GM12878 (cell line): ENCODE results near the gene GTF2B. TPM values are rescaled to one million over a fixed set of nuclear protein-coding genes. Genes with fewer than 3 reads are reported as not detected.
A peak's percentile ranks its signal among the peaks of the same experiment; 100 is the strongest.

Experiments
- ATF7 ChIP-seq: fragments of 450-650 bp; IDR thresholded peaks from 2 replicates; pipeline ENCODE4 v1.6.1; 2016; ENCODE audit warnings: low read depth, mild to moderate bottlenecking
- BCL11A ChIP-seq: IDR thresholded peaks from 2 replicates; pipeline ENCODE4 v1.6.1; 2011; ENCODE audit warnings: low read depth, low read length
- BMI1 ChIP-seq: fragments of 450-650 bp; IDR thresholded peaks from 2 replicates; pipeline ENCODE4 v1.6.1; 2016; ENCODE audit warnings: mild to moderate bottlenecking, moderate library complexity, borderline replicate concordance
- E2F4 ChIP-seq: IDR thresholded peaks from 2 replicates; pipeline ENCODE4 v1.6.1; 2012; ENCODE audit warnings: low read depth, low read length, improper control_type of control experiment
- EGR1 ChIP-seq, 2 experiments: IDR thresholded peaks; 1 replicate in 1 of 2; 2 replicates in 1 of 2; pipeline ENCODE4 v1.6.1; 2011 to 2012; ENCODE audit warnings: low read depth in 2 of 2, low read length in 2 of 2, borderline replicate concordance in 1 of 2, mild to moderate bottlenecking in 1 of 2, moderate library complexity in 1 of 2
- ESRRA ChIP-seq: IDR thresholded peaks from 2 replicates; pipeline ENCODE4 v1.6.1; 2012; ENCODE audit warnings: mild to moderate bottlenecking, low read length, improper control_type of control experiment
- FOXK2 ChIP-seq: fragments of 450-650 bp; IDR thresholded peaks from 2 replicates; pipeline ENCODE4 v1.6.1; 2017; ENCODE audit warnings: mild to moderate bottlenecking, moderate library complexity
- LARP7 ChIP-seq: fragments of 450-650 bp; IDR thresholded peaks from 2 replicates; pipeline ENCODE4 v1.6.1; 2017; ENCODE audit warnings: mild to moderate bottlenecking
- MXI1 ChIP-seq: fragments of 150-350 bp; IDR thresholded peaks from 2 replicates; pipeline ENCODE4 v1.6.1; 2011; ENCODE audit warnings: low read depth, mild to moderate bottlenecking, inconsistent platforms, low read length, improper control_type of control experiment
- RAD51 ChIP-seq: fragments of 450-650 bp; IDR thresholded peaks from 2 replicates; pipeline ENCODE4 v1.6.1; 2016; ENCODE audit warnings: moderate library complexity, mild to moderate bottlenecking, inconsistent platforms
- SP1 ChIP-seq: IDR thresholded peaks from one replicate; pipeline ENCODE4 v1.6.1; 2011; ENCODE audit warnings: low read depth, low read length
- SPI1 ChIP-seq: IDR thresholded peaks from 2 replicates; pipeline ENCODE4 v1.6.1; 2011; ENCODE audit warnings: low read depth, mild to moderate bottlenecking, low read length, moderate library complexity, borderline replicate concordance; ENCODE audit not compliant: insufficient read depth
- ZNF24 ChIP-seq: fragments of 450-650 bp; IDR thresholded peaks from 2 replicates; pipeline ENCODE4 v1.6.1; 2017; ENCODE audit warnings: antibody characterized with exemption, mild to moderate bottlenecking
- ZNF274 ChIP-seq: IDR thresholded peaks from one replicate; pipeline ENCODE4 v1.8.0; 2011; ENCODE audit not compliant: insufficient read length, insufficient read depth
- polyA plus RNA-seq, 11 experiments: library from polyadenylated mRNA; depleted of rRNA in 4 of 11; unstranded in 6 of 11; stranded (reverse) in 5 of 11; fragments of >200 nt; fragmentation: Nextera tagmentation in 4 of 11; fragmentation: Illumina TruSeq in 1 of 11; extraction: Ambion mirVana in 4 of 11; extraction: Trizol in 1 of 11; gene quantifications; 1 replicate in 1 of 11; 2 replicates in 10 of 11; pipeline versions ENCODE4 v1.2.1 to v1.2.3, GENCODE V29; 2011 to 2016; ENCODE audit warnings: inconsistent platforms in 2 of 11, missing spikeins in 2 of 11, low read depth in 1 of 11
- total RNA-seq, 4 experiments: library from RNA; depleted of rRNA in 3 of 4; stranded (reverse); fragments of >200 nt in 3 of 4; fragmentation: Illumina TruSeq in 1 of 4; extraction: Trizol in 1 of 4; gene quantifications; 2 replicates each; pipeline versions ENCODE4 v1.2.1 to v1.2.3, GENCODE V29; 2013 to 2021
- TF ChIP-seq, protein P1 (sequence below): IDR thresholded peaks from 2 replicates; pipeline ENCODE4 v1.6.1; 2011; ENCODE audit warnings: mild to moderate bottlenecking, low read depth, low read length, moderate library complexity; ENCODE audit not compliant: insufficient replicate concordance
- TF ChIP-seq, protein P2 (sequence below): fragments of 450-650 bp; IDR thresholded peaks from 2 replicates; pipeline ENCODE4 v1.6.1; 2017; ENCODE audit warnings: mild to moderate bottlenecking, moderate library complexity
- TF ChIP-seq, protein P3 (sequence below): fragments of 450-650 bp; IDR thresholded peaks from 2 replicates; pipeline ENCODE4 v1.6.1; 2017; ENCODE audit warnings: mild to moderate bottlenecking, moderate library complexity

Gene GTF2B
- total and polyA plus RNA-seq, 10 of the 15 experiments (the other 5 are each of a cell fraction or from before 2014, with no cell fraction given): 27.9 to 79.7 (median 59.5) TPM

- no peak for TF ChIP-seq E2F4
- TF ChIP-seq ZNF24: no peak
- no peak for TF ChIP-seq ESRRA
- no peak for TF ChIP-seq ZNF274
- peak; percentile 72; the same call in 1 of the 2 replicates for TF ChIP-seq LARP7
- TF ChIP-seq, protein P1, sequence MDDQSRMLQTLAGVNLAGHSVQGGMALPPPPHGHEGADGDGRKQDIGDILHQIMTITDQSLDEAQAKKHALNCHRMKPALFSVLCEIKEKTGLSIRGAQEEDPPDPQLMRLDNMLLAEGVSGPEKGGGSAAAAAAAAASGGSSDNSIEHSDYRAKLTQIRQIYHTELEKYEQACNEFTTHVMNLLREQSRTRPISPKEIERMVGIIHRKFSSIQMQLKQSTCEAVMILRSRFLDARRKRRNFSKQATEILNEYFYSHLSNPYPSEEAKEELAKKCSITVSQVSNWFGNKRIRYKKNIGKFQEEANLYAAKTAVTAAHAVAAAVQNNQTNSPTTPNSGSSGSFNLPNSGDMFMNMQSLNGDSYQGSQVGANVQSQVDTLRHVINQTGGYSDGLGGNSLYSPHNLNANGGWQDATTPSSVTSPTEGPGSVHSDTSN: peak; percentile 20
- TF ChIP-seq SPI1: peak; percentile 17; the same call in 1 of the 2 replicates
- TF ChIP-seq, protein P2, sequence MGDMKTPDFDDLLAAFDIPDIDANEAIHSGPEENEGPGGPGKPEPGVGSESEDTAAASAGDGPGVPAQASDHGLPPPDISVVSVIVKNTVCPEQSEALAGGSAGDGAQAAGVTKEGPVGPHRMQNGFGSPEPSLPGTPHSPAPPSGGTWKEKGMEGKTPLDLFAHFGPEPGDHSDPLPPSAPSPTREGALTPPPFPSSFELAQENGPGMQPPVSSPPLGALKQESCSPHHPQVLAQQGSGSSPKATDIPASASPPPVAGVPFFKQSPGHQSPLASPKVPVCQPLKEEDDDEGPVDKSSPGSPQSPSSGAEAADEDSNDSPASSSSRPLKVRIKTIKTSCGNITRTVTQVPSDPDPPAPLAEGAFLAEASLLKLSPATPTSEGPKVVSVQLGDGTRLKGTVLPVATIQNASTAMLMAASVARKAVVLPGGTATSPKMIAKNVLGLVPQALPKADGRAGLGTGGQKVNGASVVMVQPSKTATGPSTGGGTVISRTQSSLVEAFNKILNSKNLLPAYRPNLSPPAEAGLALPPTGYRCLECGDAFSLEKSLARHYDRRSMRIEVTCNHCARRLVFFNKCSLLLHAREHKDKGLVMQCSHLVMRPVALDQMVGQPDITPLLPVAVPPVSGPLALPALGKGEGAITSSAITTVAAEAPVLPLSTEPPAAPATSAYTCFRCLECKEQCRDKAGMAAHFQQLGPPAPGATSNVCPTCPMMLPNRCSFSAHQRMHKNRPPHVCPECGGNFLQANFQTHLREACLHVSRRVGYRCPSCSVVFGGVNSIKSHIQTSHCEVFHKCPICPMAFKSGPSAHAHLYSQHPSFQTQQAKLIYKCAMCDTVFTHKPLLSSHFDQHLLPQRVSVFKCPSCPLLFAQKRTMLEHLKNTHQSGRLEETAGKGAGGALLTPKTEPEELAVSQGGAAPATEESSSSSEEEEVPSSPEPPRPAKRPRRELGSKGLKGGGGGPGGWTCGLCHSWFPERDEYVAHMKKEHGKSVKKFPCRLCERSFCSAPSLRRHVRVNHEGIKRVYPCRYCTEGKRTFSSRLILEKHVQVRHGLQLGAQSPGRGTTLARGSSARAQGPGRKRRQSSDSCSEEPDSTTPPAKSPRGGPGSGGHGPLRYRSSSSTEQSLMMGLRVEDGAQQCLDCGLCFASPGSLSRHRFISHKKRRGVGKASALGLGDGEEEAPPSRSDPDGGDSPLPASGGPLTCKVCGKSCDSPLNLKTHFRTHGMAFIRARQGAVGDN: peak; percentile 49; the same call in 1 of the 2 replicates
- peak; percentile 94 for TF ChIP-seq ATF7
- peak; percentile 94 to 99 for TF ChIP-seq EGR1 (IDR thresholded peaks at IDR 0.05; ENCODE audit: borderline replicate concordance in 1 of 2, low read depth in 2 of 2, low read length in 2 of 2)
- TF ChIP-seq FOXK2: no peak; the same call in 1 of the 2 replicates
- TF ChIP-seq RAD51: peak; percentile 94
- TF ChIP-seq, protein P3, sequence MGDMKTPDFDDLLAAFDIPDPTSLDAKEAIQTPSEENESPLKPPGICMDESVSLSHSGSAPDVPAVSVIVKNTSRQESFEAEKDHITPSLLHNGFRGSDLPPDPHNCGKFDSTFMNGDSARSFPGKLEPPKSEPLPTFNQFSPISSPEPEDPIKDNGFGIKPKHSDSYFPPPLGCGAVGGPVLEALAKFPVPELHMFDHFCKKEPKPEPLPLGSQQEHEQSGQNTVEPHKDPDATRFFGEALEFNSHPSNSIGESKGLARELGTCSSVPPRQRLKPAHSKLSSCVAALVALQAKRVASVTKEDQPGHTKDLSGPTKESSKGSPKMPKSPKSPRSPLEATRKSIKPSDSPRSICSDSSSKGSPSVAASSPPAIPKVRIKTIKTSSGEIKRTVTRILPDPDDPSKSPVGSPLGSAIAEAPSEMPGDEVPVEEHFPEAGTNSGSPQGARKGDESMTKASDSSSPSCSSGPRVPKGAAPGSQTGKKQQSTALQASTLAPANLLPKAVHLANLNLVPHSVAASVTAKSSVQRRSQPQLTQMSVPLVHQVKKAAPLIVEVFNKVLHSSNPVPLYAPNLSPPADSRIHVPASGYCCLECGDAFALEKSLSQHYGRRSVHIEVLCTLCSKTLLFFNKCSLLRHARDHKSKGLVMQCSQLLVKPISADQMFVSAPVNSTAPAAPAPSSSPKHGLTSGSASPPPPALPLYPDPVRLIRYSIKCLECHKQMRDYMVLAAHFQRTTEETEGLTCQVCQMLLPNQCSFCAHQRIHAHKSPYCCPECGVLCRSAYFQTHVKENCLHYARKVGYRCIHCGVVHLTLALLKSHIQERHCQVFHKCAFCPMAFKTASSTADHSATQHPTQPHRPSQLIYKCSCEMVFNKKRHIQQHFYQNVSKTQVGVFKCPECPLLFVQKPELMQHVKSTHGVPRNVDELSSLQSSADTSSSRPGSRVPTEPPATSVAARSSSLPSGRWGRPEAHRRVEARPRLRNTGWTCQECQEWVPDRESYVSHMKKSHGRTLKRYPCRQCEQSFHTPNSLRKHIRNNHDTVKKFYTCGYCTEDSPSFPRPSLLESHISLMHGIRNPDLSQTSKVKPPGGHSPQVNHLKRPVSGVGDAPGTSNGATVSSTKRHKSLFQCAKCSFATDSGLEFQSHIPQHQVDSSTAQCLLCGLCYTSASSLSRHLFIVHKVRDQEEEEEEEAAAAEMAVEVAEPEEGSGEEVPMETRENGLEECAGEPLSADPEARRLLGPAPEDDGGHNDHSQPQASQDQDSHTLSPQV: no peak
- TF ChIP-seq MXI1: peak; percentile 82; the same call in 1 of the 2 replicates
- TF ChIP-seq BCL11A: peak; percentile 53
- TF ChIP-seq SP1: peak; percentile 89
- no peak for TF ChIP-seq BMI1
These were observed at the start of gene GTF2B (continued) for GRCh38 chr1:88891318-88891950.
